ENCODE data around the gene TNKS2.

Gene TNKS2

DNA sequence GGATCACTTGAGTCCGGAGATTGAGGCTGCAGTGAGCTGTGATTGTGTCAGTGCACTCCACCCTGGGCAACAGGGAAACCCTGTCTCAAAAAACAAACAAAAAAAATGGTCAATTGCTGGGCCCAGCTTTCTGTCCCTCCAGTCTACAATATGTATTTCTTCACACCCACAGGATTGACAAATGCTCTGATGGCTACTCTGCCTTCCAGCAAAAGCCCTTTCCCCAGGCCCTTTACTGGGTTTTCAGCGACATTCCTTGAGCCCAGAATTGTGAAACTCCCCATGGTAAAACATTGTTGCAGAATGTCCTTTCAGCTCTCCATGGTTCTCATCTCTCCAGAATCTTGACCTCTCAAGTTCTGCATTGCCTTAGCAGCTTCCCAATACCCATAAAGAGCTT, 23.7 kb upstream of the TNKS2 start:
- no peaks in the 10 kb centered on the region for H4K20me1 ChIP-seq (ENCODE audit: insufficient read depth, low read length, poor library complexity, severe bottlenecking)
- H2AFZ ChIP-seq (ENCODE audit: low read length): no peak overlapping the region
- no peaks in the 10 kb centered on the region for H3K9me3 ChIP-seq (ENCODE audit: insufficient read depth, low read depth, low read length)
- no peaks in the 10 kb centered on the region for H3K79me2 ChIP-seq (ENCODE audit: insufficient read depth, low read length)
- H3K36me3 ChIP-seq (ENCODE audit: insufficient read depth, low read length): no peaks in the 10 kb centered on the region
- H3K4me3 ChIP-seq (ENCODE audit: low read length, poor library complexity, severe bottlenecking): no peak overlapping the region
- H3F3A ChIP-seq (ENCODE audit: low read depth): no peaks in the 10 kb centered on the region
- H3K9me2 ChIP-seq (replicated peaks; ENCODE audit: low read depth, low read length): no peaks in the 10 kb centered on the region
- no peaks in the 10 kb centered on the region for H3K27me3 ChIP-seq (ENCODE audit: insufficient read depth, low read length, poor library complexity, severe bottlenecking)
- no peaks in the 10 kb centered on the region for H3K4me1 ChIP-seq (ENCODE audit: insufficient read depth, low read length, poor library complexity, severe bottlenecking)
- no peak overlapping the region for H3K4me2 ChIP-seq (ENCODE audit: low read depth, low read length, poor library complexity, severe bottlenecking)
- no peak for TF ChIP-seq EZH2phosphoT487 (IDR thresholded peaks at IDR 0.05; ENCODE audit: borderline replicate concordance)
- TF ChIP-seq, protein P1, sequence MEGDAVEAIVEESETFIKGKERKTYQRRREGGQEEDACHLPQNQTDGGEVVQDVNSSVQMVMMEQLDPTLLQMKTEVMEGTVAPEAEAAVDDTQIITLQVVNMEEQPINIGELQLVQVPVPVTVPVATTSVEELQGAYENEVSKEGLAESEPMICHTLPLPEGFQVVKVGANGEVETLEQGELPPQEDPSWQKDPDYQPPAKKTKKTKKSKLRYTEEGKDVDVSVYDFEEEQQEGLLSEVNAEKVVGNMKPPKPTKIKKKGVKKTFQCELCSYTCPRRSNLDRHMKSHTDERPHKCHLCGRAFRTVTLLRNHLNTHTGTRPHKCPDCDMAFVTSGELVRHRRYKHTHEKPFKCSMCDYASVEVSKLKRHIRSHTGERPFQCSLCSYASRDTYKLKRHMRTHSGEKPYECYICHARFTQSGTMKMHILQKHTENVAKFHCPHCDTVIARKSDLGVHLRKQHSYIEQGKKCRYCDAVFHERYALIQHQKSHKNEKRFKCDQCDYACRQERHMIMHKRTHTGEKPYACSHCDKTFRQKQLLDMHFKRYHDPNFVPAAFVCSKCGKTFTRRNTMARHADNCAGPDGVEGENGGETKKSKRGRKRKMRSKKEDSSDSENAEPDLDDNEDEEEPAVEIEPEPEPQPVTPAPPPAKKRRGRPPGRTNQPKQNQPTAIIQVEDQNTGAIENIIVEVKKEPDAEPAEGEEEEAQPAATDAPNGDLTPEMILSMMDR (conservative IDR thresholded peaks at IDR 0.05; ENCODE audit: low read length): no peak
- H3K9ac ChIP-seq (ENCODE audit: low read depth, low read length, poor library complexity, severe bottlenecking): no peak overlapping the region

DNA sequence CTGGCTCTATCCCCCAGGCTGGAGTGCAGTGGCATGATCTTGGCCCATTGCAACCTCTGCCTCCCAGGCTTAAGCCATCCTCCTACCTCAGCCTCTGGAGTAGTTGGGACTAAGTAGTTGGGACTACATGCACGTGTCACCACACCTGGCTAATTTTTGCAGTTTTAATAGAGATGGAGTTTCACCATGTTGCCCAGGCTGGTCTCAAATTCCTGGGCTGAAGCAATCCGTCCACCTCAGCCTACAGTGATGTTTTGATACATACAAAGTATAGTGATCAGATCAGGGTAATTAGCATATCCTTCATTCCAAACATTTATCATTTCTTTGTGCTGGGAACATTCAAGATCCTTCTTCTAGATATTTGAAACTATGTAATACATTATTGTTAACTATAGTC, 22.5 kb upstream of the TNKS2 start:
- Histone ChIP-seq H3K79me2 (ENCODE audit: insufficient read depth, low read length) (no peaks in the 10 kb centered on the region), H3K27me3 (ENCODE audit: insufficient read depth, low read length, poor library complexity, severe bottlenecking) (no peaks in the 10 kb centered on the region), H4K20me1 (ENCODE audit: insufficient read depth, low read length, poor library complexity, severe bottlenecking) (no peaks in the 10 kb centered on the region), H3K9ac (ENCODE audit: low read depth, low read length, poor library complexity, severe bottlenecking) (no peak overlapping the region), H3K4me1 (ENCODE audit: insufficient read depth, low read length, poor library complexity, severe bottlenecking) (no peaks in the 10 kb centered on the region), H3K4me3 (ENCODE audit: low read length, poor library complexity, severe bottlenecking) (no peak overlapping the region), H3K9me2 (replicated peaks; ENCODE audit: low read depth, low read length) (no peaks in the 10 kb centered on the region), H3K36me3 (ENCODE audit: insufficient read depth, low read length) (no peaks in the 10 kb centered on the region), H3K9me3 (ENCODE audit: insufficient read depth, low read depth, low read length) (no peaks in the 10 kb centered on the region), H2AFZ (ENCODE audit: low read length) (no peak overlapping the region), H3F3A (ENCODE audit: low read depth) (no peaks in the 10 kb centered on the region), H3K4me2 (ENCODE audit: low read depth, low read length, poor library complexity, severe bottlenecking) (no peak overlapping the region)
- TF ChIP-seq, protein P1 (conservative IDR thresholded peaks at IDR 0.05; ENCODE audit: low read length): no peak
- no peak for TF ChIP-seq EZH2phosphoT487 (IDR thresholded peaks at IDR 0.05; ENCODE audit: borderline replicate concordance)

DNA sequence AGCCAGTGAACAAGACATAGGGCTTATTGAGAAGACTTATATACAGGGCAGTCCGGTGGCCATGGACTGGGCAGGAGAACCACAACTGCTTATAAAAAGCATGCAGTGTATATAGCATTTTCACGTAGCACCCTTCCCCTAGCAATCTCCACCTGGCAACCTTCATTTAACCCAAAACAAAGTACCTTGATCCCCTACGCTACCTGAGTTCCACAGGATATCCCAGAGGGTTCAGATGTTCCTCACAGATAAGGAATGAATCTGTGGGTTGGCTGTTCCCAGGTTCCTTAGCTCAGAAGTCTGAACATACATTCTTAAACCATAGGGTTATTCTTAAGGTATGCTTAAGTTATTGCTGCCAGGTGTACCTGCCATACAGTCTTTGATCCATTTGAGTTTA, 22.0 kb upstream of the TNKS2 start:
- Histone ChIP-seq H3K9ac (ENCODE audit: low read depth, low read length, poor library complexity, severe bottlenecking) (no peak overlapping the region), H3K4me1 (ENCODE audit: insufficient read depth, low read length, poor library complexity, severe bottlenecking) (no peaks in the 10 kb centered on the region), H3K36me3 (ENCODE audit: insufficient read depth, low read length) (no peaks in the 10 kb centered on the region), H4K20me1 (ENCODE audit: insufficient read depth, low read length, poor library complexity, severe bottlenecking) (no peaks in the 10 kb centered on the region), H3K4me3 (ENCODE audit: low read length, poor library complexity, severe bottlenecking) (no peak overlapping the region), H2AFZ (ENCODE audit: low read length) (no peak overlapping the region), H3K79me2 (ENCODE audit: insufficient read depth, low read length) (no peaks in the 10 kb centered on the region), H3K4me2 (ENCODE audit: low read depth, low read length, poor library complexity, severe bottlenecking) (no peak overlapping the region), H3K9me2 (replicated peaks; ENCODE audit: low read depth, low read length) (no peaks in the 10 kb centered on the region), H3K27me3 (ENCODE audit: insufficient read depth, low read length, poor library complexity, severe bottlenecking) (no peaks in the 10 kb centered on the region), H3K9me3 (ENCODE audit: insufficient read depth, low read depth, low read length) (no peaks in the 10 kb centered on the region), H3F3A (ENCODE audit: low read depth) (no peaks in the 10 kb centered on the region)
- no peak for TF ChIP-seq EZH2phosphoT487 (IDR thresholded peaks at IDR 0.05; ENCODE audit: borderline replicate concordance)
- TF ChIP-seq, protein P1 (conservative IDR thresholded peaks at IDR 0.05; ENCODE audit: low read length): no peak

Measured in Loucy (cell line).